HEK293 (cell line): Measurements from ENCODE around the gene SGCG.

Experiments used
- CTCF ChIP-seq: fragments of 450-650 bp; formaldehyde crosslinking; IDR thresholded peaks from 2 replicates; pipeline ENCODE4 v1.5.1; 2016; ENCODE audit warnings: missing biosample characterization, missing genetic modification characterization
- GLIS1 ChIP-seq: fragments of 450-650 bp; formaldehyde crosslinking; IDR thresholded peaks from 2 replicates; pipeline ENCODE4 v1.5.1; 2016; ENCODE audit warnings: missing biosample characterization, missing genetic modification characterization
- PRDM1 ChIP-seq: fragments of 450-650 bp; formaldehyde crosslinking; IDR thresholded peaks from 2 replicates; pipeline ENCODE4; 2016; ENCODE audit warnings: missing biosample characterization, missing genetic modification characterization
- PRDM2 ChIP-seq: fragments of 450-650 bp; formaldehyde crosslinking; IDR thresholded peaks from 2 replicates; pipeline ENCODE4 v1.5.1; 2016; ENCODE audit warnings: missing biosample characterization, missing genetic modification characterization, borderline replicate concordance
- PRDM6 ChIP-seq: fragments of 450-650 bp; formaldehyde crosslinking; IDR thresholded peaks from 2 replicates; pipeline ENCODE4 v1.5.1; 2017; ENCODE audit warnings: missing biosample characterization, missing genetic modification characterization
- SCRT1 ChIP-seq: fragments of 450-650 bp; formaldehyde crosslinking; IDR thresholded peaks from 2 replicates; pipeline ENCODE4 v1.5.1; 2016; ENCODE audit warnings: missing biosample characterization, missing genetic modification characterization, borderline replicate concordance
- ZBTB17 ChIP-seq: fragments of 450-650 bp; formaldehyde crosslinking; IDR thresholded peaks from 2 replicates; pipeline ENCODE4 v1.5.1; 2016; ENCODE audit warnings: missing biosample characterization, missing genetic modification characterization
- ZBTB20 ChIP-seq: fragments of 450-650 bp; formaldehyde crosslinking; IDR thresholded peaks from 2 replicates; pipeline ENCODE4 v1.5.1; 2016; ENCODE audit warnings: missing biosample characterization, missing genetic modification characterization
- ZIC2 ChIP-seq: fragments of 450-650 bp; formaldehyde crosslinking; IDR thresholded peaks from 2 replicates; pipeline ENCODE4 v1.5.1; 2016; ENCODE audit warnings: missing biosample characterization, missing genetic modification characterization
- ZNF175 ChIP-seq: fragments of 450-650 bp; formaldehyde crosslinking; IDR thresholded peaks from 2 replicates; pipeline ENCODE4 v1.5.1; 2016; ENCODE audit warnings: missing biosample characterization, missing genetic modification characterization
- ZNF211 ChIP-seq: fragments of 450-650 bp; formaldehyde crosslinking; IDR thresholded peaks from 2 replicates; pipeline ENCODE4 v1.5.1; 2016; ENCODE audit warnings: low read depth, missing biosample characterization, missing genetic modification characterization
- ZNF280C ChIP-seq: fragments of 450-650 bp; formaldehyde crosslinking; IDR thresholded peaks from 2 replicates; pipeline ENCODE4 v1.5.1; 2016; ENCODE audit warnings: missing biosample characterization, missing genetic modification characterization
- ZNF341 ChIP-seq: fragments of 450-650 bp; formaldehyde crosslinking; IDR thresholded peaks from 2 replicates; pipeline ENCODE4; 2016; ENCODE audit warnings: low read depth, missing biosample characterization, missing genetic modification characterization
- ZNF366 ChIP-seq: fragments of 450-650 bp; formaldehyde crosslinking; conservative IDR thresholded peaks from 2 replicates; pipeline ENCODE4 v1.5.1; 2016; ENCODE audit warnings: missing biosample characterization, missing genetic modification characterization
- ZNF48 ChIP-seq: fragments of 450-650 bp; formaldehyde crosslinking; IDR thresholded peaks from 2 replicates; pipeline ENCODE4 v1.5.1; 2016; ENCODE audit warnings: missing biosample characterization, missing genetic modification characterization
- ZNF513 ChIP-seq: fragments of 450-650 bp; IDR thresholded peaks from 2 replicates; pipeline ENCODE4 v1.5.1; 2018; ENCODE audit warnings: missing biosample characterization, missing genetic modification characterization
- ZNF610 ChIP-seq: fragments of 450-650 bp; formaldehyde crosslinking; IDR thresholded peaks from 2 replicates; pipeline ENCODE4 v1.5.1; 2016; ENCODE audit warnings: missing biosample characterization, missing genetic modification characterization, borderline replicate concordance
- ZNF629 ChIP-seq: fragments of 450-650 bp; formaldehyde crosslinking; IDR thresholded peaks from 2 replicates; pipeline ENCODE4 v1.5.1; 2017; ENCODE audit warnings: missing biosample characterization, missing genetic modification characterization
- ZNF692 ChIP-seq: fragments of 450-650 bp; formaldehyde crosslinking; IDR thresholded peaks from 2 replicates; pipeline ENCODE4 v1.5.1; 2016; ENCODE audit warnings: missing biosample characterization, missing genetic modification characterization
- ZNF777 ChIP-seq: fragments of 450-650 bp; formaldehyde crosslinking; IDR thresholded peaks from 2 replicates; pipeline ENCODE4 v1.5.1; 2017; ENCODE audit warnings: missing biosample characterization, missing genetic modification characterization, borderline replicate concordance
- ZSCAN5A ChIP-seq: fragments of 450-650 bp; formaldehyde crosslinking; IDR thresholded peaks from 2 replicates; pipeline ENCODE4 v1.5.1; 2016; ENCODE audit warnings: missing biosample characterization, missing genetic modification characterization

Gene SGCG

GRCh38 chr13:23160638-23161480 is 19.9 kb upstream of the SGCG start (continued):
- TF ChIP-seq PRDM2 (no peak), ZNF629 (tag by site-specific recombination) (no peak), ZBTB17 (tag by site-specific recombination) (0 out of 2 replicates have a peak, but pooled peaks have one; percentile 29), GLIS1 (tag by site-specific recombination) (no peak), ZSCAN5A (tag by site-specific recombination) (no peak), ZBTB20 (tag by site-specific recombination) (peak; percentile 74), ZNF175 (tag by site-specific recombination) (no peak), CTCF (tag by site-specific recombination) (peak; percentile 74), PRDM1 (tag by site-specific recombination) (peak; percentile 33; the same call in 1 of the 2 replicates), SCRT1 (tag by site-specific recombination) (no peak), ZNF366 (tag by site-specific recombination) (peak; percentile 58; the same call in 1 of the 2 replicates), ZNF48 (no peak), ZNF692 (tag by site-specific recombination) (no peak), ZNF777 (tag by site-specific recombination) (peak; percentile 88), ZNF513 (tag by site-specific recombination) (peak; percentile 12; the same call in 1 of the 2 replicates), ZNF341 (tag by site-specific recombination) (peak; percentile 18; the same call in 1 of the 2 replicates), ZNF610 (no peak), ZNF280C (tag by site-specific recombination) (no peak), ZIC2 (tag by site-specific recombination) (no peak), ZNF211 (tag by site-specific recombination) (no peak), PRDM6 (tag by site-specific recombination) (no peak)
